DND-41 (cell line): ENCODE measurements around the gene ME3.

Experiments
- CTCF ChIP-seq: IDR thresholded peaks from 2 replicates; pipeline ENCODE4 v1.5.1; 2012; ENCODE audit warnings: borderline replicate concordance, low read length, moderate library complexity, mild to moderate bottlenecking; ENCODE audit not compliant: poor library complexity, severe bottlenecking; ENCODE audit errors: extremely low read depth
- EZH2 ChIP-seq: IDR thresholded peaks from 3 replicates; pipeline ENCODE4 v1.6.1; 2012; ENCODE audit warnings: borderline replicate concordance, low read depth, mild to moderate bottlenecking, moderate library complexity, low read length, inconsistent platforms; ENCODE audit not compliant: severe bottlenecking

- TF ChIP-seq CTCF (no peak), EZH2 (no peak)
Observed at GRCh38 chr11:86440305-86440716, 232.1 kb downstream of the ME3 start.
